SK-N-SH treated with all-trans-retinoic acid at 6 μM for 48 hours (cell line): ENCODE measurements around the gene SLC25A26.
"Not testable (repeated sequence)": the region's sequence is repeated elsewhere in the genome, so short reads cannot be mapped to it uniquely, and the experiment has no call there.

Experiments used
- ATAC-seq: fragments of 200-7000 bp; cut with Tn5 transposase; 3 replicates; pipeline ENCODE4 v1.9.1; 2020; ENCODE audit warnings: mild to moderate bottlenecking, moderate library complexity
- ARNTL ChIP-seq: fragments of 450-650 bp; formaldehyde crosslinking; IDR thresholded peaks from 2 replicates; pipeline ENCODE4 v1.5.0; 2020; ENCODE audit warnings: low read depth, mild to moderate bottlenecking, moderate library complexity, borderline replicate concordance
- BACH2 ChIP-seq: fragments of 250-450 bp; sonication (Bioruptor Pico); IDR thresholded peaks from 2 replicates; pipeline ENCODE4 v1.9.0; 2021; ENCODE audit warnings: mild to moderate bottlenecking, borderline replicate concordance
- CSDC2 ChIP-seq: fragments of 250-450 bp; sonication (Bioruptor Pico); IDR thresholded peaks from 2 replicates; pipeline ENCODE4 v1.5.0; 2020; ENCODE audit warnings: mild to moderate bottlenecking, moderate library complexity
- CSRNP3 ChIP-seq: fragments of 250-450 bp; sonication (Bioruptor Pico); IDR thresholded peaks from 2 replicates; pipeline ENCODE4 v1.5.1; 2021; ENCODE audit warnings: mild to moderate bottlenecking, moderate library complexity
- ESRRG ChIP-seq: fragments of 250-450 bp; sonication (Bioruptor Pico); IDR thresholded peaks from 2 replicates; pipeline ENCODE4 v1.6.1; 2021; ENCODE audit warnings: mild to moderate bottlenecking
- GLIS3 ChIP-seq: fragments of 250-450 bp; sonication (Bioruptor Pico); IDR thresholded peaks from 2 replicates; pipeline ENCODE4 v1.5.0; 2020; ENCODE audit warnings: mild to moderate bottlenecking, moderate library complexity
- ISL1 ChIP-seq: fragments of 250-450 bp; sonication (Bioruptor Pico); IDR thresholded peaks from 2 replicates; pipeline ENCODE4 v2.1.2; 2022; ENCODE audit warnings: mild to moderate bottlenecking, moderate library complexity
- OSR1 ChIP-seq: fragments of 250-450 bp; sonication (Bioruptor Pico); IDR thresholded peaks from 2 replicates; pipeline ENCODE4 v1.8.0; 2022; ENCODE audit warnings: moderate library complexity, mild to moderate bottlenecking, inconsistent platforms
- PPARA ChIP-seq: fragments of 250-450 bp; sonication (Bioruptor Pico); IDR thresholded peaks from 2 replicates; pipeline ENCODE4 v1.5.0; 2020; ENCODE audit warnings: mild to moderate bottlenecking, borderline replicate concordance
- RARB ChIP-seq: fragments of 250-450 bp; sonication (Bioruptor Pico); IDR thresholded peaks from 2 replicates; pipeline ENCODE4 v1.8.0; 2021; ENCODE audit warnings: mild to moderate bottlenecking, moderate library complexity
- SNAI2 ChIP-seq: fragments of 250-450 bp; sonication (Bioruptor Pico); IDR thresholded peaks from 2 replicates; pipeline ENCODE4 v1.5.0; 2020; ENCODE audit warnings: mild to moderate bottlenecking, moderate library complexity
- TSHZ2 ChIP-seq: fragments of 250-450 bp; sonication (Bioruptor Pico); IDR thresholded peaks from 2 replicates; pipeline ENCODE4 v1.5.0; 2020; ENCODE audit warnings: mild to moderate bottlenecking, moderate library complexity
- ZC3H10 ChIP-seq: fragments of 250-450 bp; sonication (Bioruptor Pico); IDR thresholded peaks from 2 replicates; pipeline ENCODE4 v1.5.1; 2021; ENCODE audit warnings: mild to moderate bottlenecking, moderate library complexity
- ZFP3 ChIP-seq: fragments of 250-450 bp; sonication (Bioruptor Pico); IDR thresholded peaks from 2 replicates; pipeline ENCODE4 v1.5.0; 2020; ENCODE audit warnings: mild to moderate bottlenecking, moderate library complexity
- ZFP30 ChIP-seq: fragments of 450-650 bp; formaldehyde crosslinking; IDR thresholded peaks from 2 replicates; pipeline ENCODE4 v1.5.0; 2022; ENCODE audit warnings: mild to moderate bottlenecking, moderate library complexity
- ZNF565 ChIP-seq: fragments of 450-650 bp; formaldehyde crosslinking; conservative IDR thresholded peaks from 2 replicates; pipeline ENCODE4 v1.5.0; 2020; ENCODE audit warnings: low read depth, mild to moderate bottlenecking, moderate library complexity
- ZNF8 ChIP-seq: fragments of 450-650 bp; formaldehyde crosslinking; IDR thresholded peaks from 2 replicates; pipeline ENCODE4 v1.5.0; 2020; ENCODE audit warnings: mild to moderate bottlenecking, moderate library complexity
- TF ChIP-seq, protein P1 (sequence below): fragments of 250-450 bp; sonication (Bioruptor Pico); IDR thresholded peaks from 2 replicates; pipeline ENCODE4 v1.5.1; 2020; ENCODE audit warnings: low read depth, mild to moderate bottlenecking, moderate library complexity
- TF ChIP-seq, protein P2 (sequence below): fragments of 250-450 bp; sonication (Bioruptor Pico); IDR thresholded peaks from 2 replicates; pipeline ENCODE4 v1.8.0; 2020; ENCODE audit warnings: mild to moderate bottlenecking, moderate library complexity, borderline replicate concordance

Gene SLC25A26

DNA sequence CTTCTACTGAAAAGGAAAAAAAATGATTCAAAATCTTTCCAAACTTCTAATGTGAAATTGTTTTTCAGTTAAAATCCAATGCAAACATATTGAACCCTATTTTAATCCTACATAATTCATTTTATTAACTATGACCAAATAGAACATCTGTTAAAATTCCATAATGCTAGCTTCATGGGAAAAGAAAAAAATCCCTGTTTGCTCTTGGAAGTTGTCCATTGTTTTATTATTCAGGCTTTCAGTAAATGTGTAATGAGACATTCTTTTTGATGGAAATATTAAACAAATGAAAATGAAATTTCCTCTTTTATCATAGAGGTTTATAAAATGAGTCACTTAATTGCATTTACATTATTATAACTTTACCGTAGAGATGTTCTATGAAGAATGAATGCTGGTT lies 49.5 kb downstream of the SLC25A26 start:
- no peak for TF ChIP-seq GLIS3 (CRISPR knock-in tag)
- no peak for TF ChIP-seq BACH2 (CRISPR knock-in tag)
- TF ChIP-seq, protein P1, sequence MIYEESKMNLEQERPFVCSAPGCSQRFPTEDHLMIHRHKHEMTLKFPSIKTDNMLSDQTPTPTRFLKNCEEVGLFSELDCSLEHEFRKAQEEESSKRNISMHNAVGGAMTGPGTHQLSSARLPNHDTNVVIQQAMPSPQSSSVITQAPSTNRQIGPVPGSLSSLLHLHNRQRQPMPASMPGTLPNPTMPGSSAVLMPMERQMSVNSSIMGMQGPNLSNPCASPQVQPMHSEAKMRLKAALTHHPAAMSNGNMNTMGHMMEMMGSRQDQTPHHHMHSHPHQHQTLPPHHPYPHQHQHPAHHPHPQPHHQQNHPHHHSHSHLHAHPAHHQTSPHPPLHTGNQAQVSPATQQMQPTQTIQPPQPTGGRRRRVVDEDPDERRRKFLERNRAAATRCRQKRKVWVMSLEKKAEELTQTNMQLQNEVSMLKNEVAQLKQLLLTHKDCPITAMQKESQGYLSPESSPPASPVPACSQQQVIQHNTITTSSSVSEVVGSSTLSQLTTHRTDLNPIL (CRISPR knock-in tag), result no peak
- no peak for TF ChIP-seq SNAI2 (CRISPR knock-in tag)
- TF ChIP-seq, protein P2, sequence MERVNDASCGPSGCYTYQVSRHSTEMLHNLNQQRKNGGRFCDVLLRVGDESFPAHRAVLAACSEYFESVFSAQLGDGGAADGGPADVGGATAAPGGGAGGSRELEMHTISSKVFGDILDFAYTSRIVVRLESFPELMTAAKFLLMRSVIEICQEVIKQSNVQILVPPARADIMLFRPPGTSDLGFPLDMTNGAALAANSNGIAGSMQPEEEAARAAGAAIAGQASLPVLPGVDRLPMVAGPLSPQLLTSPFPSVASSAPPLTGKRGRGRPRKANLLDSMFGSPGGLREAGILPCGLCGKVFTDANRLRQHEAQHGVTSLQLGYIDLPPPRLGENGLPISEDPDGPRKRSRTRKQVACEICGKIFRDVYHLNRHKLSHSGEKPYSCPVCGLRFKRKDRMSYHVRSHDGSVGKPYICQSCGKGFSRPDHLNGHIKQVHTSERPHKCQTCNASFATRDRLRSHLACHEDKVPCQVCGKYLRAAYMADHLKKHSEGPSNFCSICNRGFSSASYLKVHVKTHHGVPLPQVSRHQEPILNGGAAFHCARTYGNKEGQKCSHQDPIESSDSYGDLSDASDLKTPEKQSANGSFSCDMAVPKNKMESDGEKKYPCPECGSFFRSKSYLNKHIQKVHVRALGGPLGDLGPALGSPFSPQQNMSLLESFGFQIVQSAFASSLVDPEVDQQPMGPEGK (CRISPR knock-in tag), result no peak
- TF ChIP-seq ISL1, result peak; percentile 64
- ATAC-seq, result peak; percentile 30

DNA sequence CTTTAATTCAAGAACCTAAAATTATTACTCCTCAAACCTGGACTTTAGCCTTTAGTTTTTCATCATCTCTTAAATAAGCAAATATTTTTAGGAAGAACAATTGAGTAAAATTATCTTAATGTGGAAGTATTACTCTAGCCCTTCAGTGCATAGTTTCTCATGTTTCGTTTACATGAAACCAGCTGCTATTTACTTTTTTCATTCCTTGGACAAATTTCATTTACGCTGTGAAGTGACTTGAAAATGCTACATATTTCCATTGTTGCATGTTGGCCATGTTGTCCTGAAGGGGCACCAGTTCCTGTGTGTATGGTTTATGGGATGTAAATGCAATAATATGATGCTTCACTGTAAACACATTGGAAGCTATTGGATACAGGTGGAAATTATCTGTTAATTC lies 49.9 kb downstream of the SLC25A26 start:
- peak; percentile 20; the same call in 2 of the 3 replicates for ATAC-seq
- TF ChIP-seq SNAI2 (CRISPR knock-in tag), result no peak
- TF ChIP-seq ZNF565 (CRISPR knock-in tag), result no peak
- 0 out of 2 replicates have a peak, but pooled peaks have one; percentile 2 for TF ChIP-seq ISL1

DNA sequence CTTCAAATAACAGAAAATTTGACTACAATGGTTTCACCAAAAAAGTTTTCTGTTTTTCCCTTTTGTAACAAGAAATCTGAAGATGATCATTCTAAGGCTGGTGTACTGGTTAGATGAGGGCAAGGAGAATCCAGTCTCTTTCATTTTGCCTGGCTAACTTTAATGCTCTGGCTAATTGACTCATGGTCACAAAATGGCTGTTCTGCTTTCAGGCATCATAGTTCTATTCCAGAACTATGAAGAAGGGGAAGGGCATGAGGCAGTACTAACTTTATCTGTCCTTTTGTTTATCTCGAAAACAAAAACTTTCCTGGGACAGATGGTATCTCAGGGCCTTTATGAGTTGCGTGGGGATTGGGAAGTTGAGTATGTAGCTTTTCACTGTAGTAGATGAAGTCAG lies 50.4 kb downstream of the SLC25A26 start:
- TF ChIP-seq TSHZ2 (no peak), ZFP3 (CRISPR knock-in tag) (no peak), ZNF565 (CRISPR knock-in tag) (no peak), ZFP30 (CRISPR knock-in tag) (no peak), OSR1 (CRISPR knock-in tag) (no peak), ESRRG (CRISPR knock-in tag) (no peak), ZC3H10 (CRISPR knock-in tag) (no peak), CSDC2 (CRISPR knock-in tag) (no peak), ARNTL (CRISPR knock-in tag) (no peak)
- TF ChIP-seq, protein P1 (CRISPR knock-in tag), result no peak
- TF ChIP-seq, protein P2 (CRISPR knock-in tag), result no peak
- no peak for ATAC-seq

DNA sequence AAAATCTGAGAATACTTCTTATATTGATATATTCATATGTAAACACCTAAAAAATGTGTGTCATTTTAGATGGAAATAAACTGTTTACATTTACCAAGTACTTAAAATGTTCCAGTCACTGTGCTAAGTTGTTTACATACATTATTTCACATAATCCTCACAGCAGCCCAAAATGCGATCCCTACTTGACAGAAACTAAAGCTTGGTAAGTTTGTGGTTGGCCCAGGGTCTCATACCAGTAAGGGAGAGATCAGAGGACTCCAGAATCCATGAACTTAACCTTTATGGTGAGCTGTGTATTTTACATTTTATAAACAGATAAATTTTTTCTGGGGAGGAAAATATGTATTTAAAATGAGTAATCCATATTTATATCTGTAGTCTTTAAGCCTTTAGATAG lies 51.2 kb downstream of the SLC25A26 start:
- no peak for ATAC-seq
- TF ChIP-seq ESRRG (CRISPR knock-in tag), result no peak
- TF ChIP-seq ZFP30 (CRISPR knock-in tag), result no peak
- TF ChIP-seq PPARA (CRISPR knock-in tag), result no peak
- no peak for TF ChIP-seq BACH2 (CRISPR knock-in tag)
- TF ChIP-seq CSDC2 (CRISPR knock-in tag), result no peak
- no peak for TF ChIP-seq GLIS3 (CRISPR knock-in tag)
- no peak for TF ChIP-seq ARNTL (CRISPR knock-in tag)
- TF ChIP-seq, protein P2 (CRISPR knock-in tag), result no peak
- TF ChIP-seq, protein P1 (CRISPR knock-in tag), result no peak
- no peak for TF ChIP-seq RARB (CRISPR knock-in tag)
- no peak for TF ChIP-seq CSRNP3 (CRISPR knock-in tag)
- no peak for TF ChIP-seq ZFP3 (CRISPR knock-in tag)
- TF ChIP-seq ZNF8 (CRISPR knock-in tag), result no peak
- no peak for TF ChIP-seq ZC3H10 (CRISPR knock-in tag)
- TF ChIP-seq, all 23 proteins: peak for 0

DNA sequence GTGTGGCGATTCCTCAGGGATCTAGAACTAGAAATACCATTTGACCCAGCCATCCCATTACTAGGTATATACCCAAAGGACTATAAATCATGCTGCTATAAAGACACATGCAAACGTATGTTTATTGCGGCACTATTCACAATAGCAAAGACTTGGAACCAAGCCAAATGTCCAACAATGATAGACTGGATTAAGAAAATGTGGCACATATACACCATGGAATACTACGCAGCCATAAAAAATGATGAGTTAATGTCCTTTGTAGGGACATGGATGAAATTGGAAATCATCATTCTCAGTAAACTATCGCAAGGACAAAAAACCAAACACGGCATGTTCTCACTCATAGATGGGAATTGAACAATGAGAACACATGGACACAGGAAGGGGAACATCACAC lies 54.0 kb downstream of the SLC25A26 start:
- not testable (repeated sequence) for ATAC-seq
